Loucy (cell line): ENCODE data around the gene CAMK1D.

Source experiments
- H2AFZ ChIP-seq: fragments of 200-600 bp; sonication (generic); 2 replicates; pipeline ENCODE4 v1.6.0; 2016; ENCODE audit warnings: antibody characterized with exemption, mild to moderate bottlenecking, low read length, moderate library complexity
- H3F3A ChIP-seq: fragments of 200-600 bp; 2 replicates; pipeline ENCODE4 v1.6.0; 2016; ENCODE audit warnings: antibody characterized with exemption, low read depth, mild to moderate bottlenecking
- H3K27me3 ChIP-seq: fragments of 200-600 bp; sonication (generic); 2 replicates; pipeline ENCODE4 v1.6.1; 2014; ENCODE audit warnings: low read length, mild to moderate bottlenecking; ENCODE audit not compliant: insufficient read depth, poor library complexity, severe bottlenecking
- H3K36me3 ChIP-seq: fragments of 200-600 bp; sonication (generic); 2 replicates; pipeline ENCODE4 v1.6.1; 2016; ENCODE audit warnings: low read length; ENCODE audit not compliant: insufficient read depth
- H3K4me1 ChIP-seq: fragments of 200-600 bp; sonication (generic); 2 replicates; pipeline ENCODE4 v1.5.1; 2014; ENCODE audit warnings: low read length, mild to moderate bottlenecking; ENCODE audit not compliant: insufficient read depth, poor library complexity, severe bottlenecking
- H3K4me2 ChIP-seq: fragments of 200-600 bp; sonication (generic); 2 replicates; pipeline ENCODE4 v1.6.0; 2014; ENCODE audit warnings: antibody characterized with exemption, low read length, low read depth, mild to moderate bottlenecking; ENCODE audit not compliant: poor library complexity, severe bottlenecking
- H3K4me3 ChIP-seq: fragments of 200-600 bp; sonication (generic); 2 replicates; pipeline ENCODE4 v1.5.1; 2014; ENCODE audit warnings: low read length, mild to moderate bottlenecking, mixed read lengths; ENCODE audit not compliant: poor library complexity, severe bottlenecking
- H3K79me2 ChIP-seq: fragments of 200-600 bp; sonication (generic); 2 replicates; pipeline ENCODE4 v1.6.1; 2014; ENCODE audit warnings: low read length; ENCODE audit not compliant: insufficient read depth
- H3K9ac ChIP-seq: fragments of 200-600 bp; sonication (generic); 2 replicates; pipeline ENCODE4 v1.6.0; 2014; ENCODE audit warnings: mild to moderate bottlenecking, low read depth, low read length, moderate library complexity; ENCODE audit not compliant: poor library complexity, severe bottlenecking
- H3K9me2 ChIP-seq: fragments of 200-600 bp; sonication (generic); replicated peaks from 2 replicates; pipeline ENCODE4 v1.6.1; 2016; ENCODE audit warnings: low read depth, low read length, mixed read lengths
- H3K9me3 ChIP-seq: fragments of 200-600 bp; sonication (generic); 2 replicates; pipeline ENCODE4 v1.6.1; 2014; ENCODE audit warnings: mild to moderate bottlenecking, antibody characterized with exemption, low read length, low read depth; ENCODE audit not compliant: insufficient read depth
- H4K20me1 ChIP-seq: fragments of 200-600 bp; sonication (generic); 2 replicates; pipeline ENCODE4 v1.6.0; 2014; ENCODE audit warnings: antibody characterized with exemption, low read length, mild to moderate bottlenecking; ENCODE audit not compliant: insufficient read depth, poor library complexity, severe bottlenecking
- EZH2phosphoT487 ChIP-seq: fragments of 200-600 bp; IDR thresholded peaks from 2 replicates; pipeline ENCODE4 v1.6.1; 2018; ENCODE audit warnings: antibody characterized with exemption, mild to moderate bottlenecking, moderate library complexity, borderline replicate concordance
- TF ChIP-seq, protein P1 (sequence below): fragments of 200-600 bp; sonication (generic); conservative IDR thresholded peaks from 2 replicates; pipeline ENCODE4 v1.5.1; 2014; ENCODE audit warnings: mild to moderate bottlenecking, antibody characterized with exemption, low read length

The CAMK1D gene

DNA sequence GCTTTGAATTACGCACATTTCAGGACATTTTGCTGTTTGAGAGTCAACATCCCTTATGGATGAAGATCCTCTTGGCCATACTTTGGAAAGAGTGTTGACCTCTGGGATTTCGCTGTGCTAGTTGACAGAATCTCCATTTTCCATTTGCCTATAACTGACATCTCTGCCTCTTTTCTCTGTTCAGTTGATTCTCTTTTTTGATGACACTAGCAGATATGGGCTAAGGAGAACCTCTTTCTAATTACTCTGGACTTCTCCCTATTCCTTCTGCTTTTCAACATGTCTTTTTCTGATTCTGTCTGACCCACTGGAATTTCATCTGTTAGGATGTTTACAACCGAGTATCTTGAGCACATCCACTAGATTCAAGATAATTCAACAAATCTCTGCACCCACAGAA is 311.5 kb downstream of the CAMK1D start:
- Histone ChIP-seq H3K4me3 (no peak overlapping the region), H3K36me3 (no peaks in the 10 kb centered on the region), H2AFZ (no peak overlapping the region), H3K9me2 (no peaks in the 10 kb centered on the region), H3K9me3 (no peaks in the 10 kb centered on the region), H3K79me2 (no peaks in the 10 kb centered on the region), H3K9ac (no peak overlapping the region), H3K27me3 (no peaks in the 10 kb centered on the region), H3F3A (no peaks in the 10 kb centered on the region), H3K4me2 (no peak overlapping the region), H4K20me1 (no peaks in the 10 kb centered on the region), H3K4me1 (no peaks in the 10 kb centered on the region)
- TF ChIP-seq EZH2phosphoT487: no peak
- TF ChIP-seq, protein P1, sequence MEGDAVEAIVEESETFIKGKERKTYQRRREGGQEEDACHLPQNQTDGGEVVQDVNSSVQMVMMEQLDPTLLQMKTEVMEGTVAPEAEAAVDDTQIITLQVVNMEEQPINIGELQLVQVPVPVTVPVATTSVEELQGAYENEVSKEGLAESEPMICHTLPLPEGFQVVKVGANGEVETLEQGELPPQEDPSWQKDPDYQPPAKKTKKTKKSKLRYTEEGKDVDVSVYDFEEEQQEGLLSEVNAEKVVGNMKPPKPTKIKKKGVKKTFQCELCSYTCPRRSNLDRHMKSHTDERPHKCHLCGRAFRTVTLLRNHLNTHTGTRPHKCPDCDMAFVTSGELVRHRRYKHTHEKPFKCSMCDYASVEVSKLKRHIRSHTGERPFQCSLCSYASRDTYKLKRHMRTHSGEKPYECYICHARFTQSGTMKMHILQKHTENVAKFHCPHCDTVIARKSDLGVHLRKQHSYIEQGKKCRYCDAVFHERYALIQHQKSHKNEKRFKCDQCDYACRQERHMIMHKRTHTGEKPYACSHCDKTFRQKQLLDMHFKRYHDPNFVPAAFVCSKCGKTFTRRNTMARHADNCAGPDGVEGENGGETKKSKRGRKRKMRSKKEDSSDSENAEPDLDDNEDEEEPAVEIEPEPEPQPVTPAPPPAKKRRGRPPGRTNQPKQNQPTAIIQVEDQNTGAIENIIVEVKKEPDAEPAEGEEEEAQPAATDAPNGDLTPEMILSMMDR: no peak

DNA sequence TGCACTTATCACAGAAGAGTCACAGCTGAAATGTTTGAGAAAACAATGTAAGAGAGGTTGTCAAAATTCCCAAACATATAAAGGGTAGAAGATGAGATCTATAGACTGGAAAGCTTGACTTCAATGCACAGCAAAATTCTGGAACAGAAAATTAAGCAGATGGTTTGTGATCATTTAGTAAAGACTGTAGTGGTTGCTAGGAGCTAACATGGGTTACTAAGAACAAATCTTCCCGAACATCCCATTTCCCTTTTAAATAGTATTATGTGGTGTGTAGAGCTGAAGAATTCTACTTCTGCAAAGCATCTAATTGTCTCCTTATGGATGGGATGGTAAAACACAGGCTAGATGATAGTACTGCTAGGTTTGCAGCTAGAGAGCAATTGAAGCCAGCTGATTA is 312.3 kb downstream of the CAMK1D start:
- Histone ChIP-seq H3K4me2 (no peak overlapping the region), H3K4me1 (no peaks in the 10 kb centered on the region), H3K27me3 (no peaks in the 10 kb centered on the region), H3K79me2 (no peaks in the 10 kb centered on the region), H3K9me3 (no peaks in the 10 kb centered on the region), H3F3A (no peaks in the 10 kb centered on the region), H3K4me3 (no peak overlapping the region), H2AFZ (no peak overlapping the region), H4K20me1 (no peaks in the 10 kb centered on the region), H3K36me3 (no peaks in the 10 kb centered on the region), H3K9me2 (no peaks in the 10 kb centered on the region), H3K9ac (no peak overlapping the region)
- TF ChIP-seq, protein P1: no peak
- TF ChIP-seq EZH2phosphoT487: no peak

DNA sequence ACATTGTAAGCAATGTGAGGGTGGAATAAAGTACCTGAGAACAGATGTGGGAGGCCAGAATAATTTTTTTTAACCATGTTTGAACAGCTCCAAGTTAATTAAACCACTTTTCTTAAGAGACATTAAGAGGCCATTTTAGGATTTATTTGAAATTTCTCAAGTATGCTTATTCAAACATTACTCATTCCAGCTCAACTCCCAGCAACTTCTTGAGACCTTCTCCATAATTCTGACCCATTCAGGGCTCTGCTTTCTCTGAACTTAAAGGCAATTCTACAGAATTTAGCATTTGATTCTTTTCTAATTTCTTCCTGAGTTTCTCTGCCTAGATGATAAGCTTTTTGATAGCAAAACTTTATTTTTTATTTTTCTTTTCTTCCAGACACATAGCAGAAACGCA is 314.5 kb downstream of the CAMK1D start:
- no peak overlapping the region for H2AFZ ChIP-seq
- no peaks in the 10 kb centered on the region for H3K4me1 ChIP-seq
- H3F3A ChIP-seq: no peaks in the 10 kb centered on the region
- no peaks in the 10 kb centered on the region for H3K9me3 ChIP-seq
- H3K9me2 ChIP-seq: no peaks in the 10 kb centered on the region
- no peak overlapping the region for H3K4me3 ChIP-seq
- no peaks in the 10 kb centered on the region for H3K27me3 ChIP-seq
- no peak overlapping the region for H3K9ac ChIP-seq
- H4K20me1 ChIP-seq: no peaks in the 10 kb centered on the region
- H3K79me2 ChIP-seq: no peaks in the 10 kb centered on the region
- no peaks in the 10 kb centered on the region for H3K36me3 ChIP-seq
- H3K4me2 ChIP-seq: no peak overlapping the region
- TF ChIP-seq EZH2phosphoT487: no peak
- TF ChIP-seq, protein P1: no peak
